CD14-positive monocyte (primary cell): ENCODE data around the gene MTUS2. TPM values are rescaled to one million over a fixed set of nuclear protein-coding genes. Genes with fewer than 3 reads are reported as not detected.

Experiments used
- DNase-seq, 3 donors: peaks; one replicate each; pipeline ENCODE4 v3.0.0-alpha.2; 2011 to 2022
- H2AFZ ChIP-seq: 2 replicates; pipeline ENCODE4 v1.6.0; 2012; ENCODE audit warnings: mild to moderate bottlenecking, low read depth, low read length, inconsistent platforms; ENCODE audit not compliant: insufficient read depth, poor library complexity, severe bottlenecking
- H3K27ac ChIP-seq, 2 donors: 1 replicate in 1 of 2; 2 replicates in 1 of 2; pipeline ENCODE4 v1.5.1; 2012 to 2013; ENCODE audit warnings: low read length in 2 of 2, control low read depth in 1 of 2, inconsistent platforms in 1 of 2, low read depth in 1 of 2, mild to moderate bottlenecking in 1 of 2
- H3K27me3 ChIP-seq, 2 donors: one replicate each; pipeline versions ENCODE4 v1.6.0 to v1.6.1; 2011 to 2013; ENCODE audit warnings: low read length in 2 of 2; ENCODE audit not compliant: control insufficient read depth in 2 of 2, insufficient read depth in 2 of 2
- H3K36me3 ChIP-seq, 2 donors: replicated peaks in 1 of 2; 1 replicate in 1 of 2; 2 replicates in 1 of 2; pipeline versions ENCODE4 v1.5.1 to v1.6.1; 2012 to 2013; ENCODE audit warnings: low read length in 2 of 2, control low read depth in 1 of 2, inconsistent platforms in 1 of 2, mild to moderate bottlenecking in 1 of 2; ENCODE audit not compliant: insufficient read depth in 2 of 2, control insufficient read depth in 1 of 2
- H3K4me1 ChIP-seq, 2 donors: 1 replicate in 1 of 2; 2 replicates in 1 of 2; pipeline versions ENCODE4 v1.5.1 to v1.6.1; 2012 to 2013; ENCODE audit warnings: low read length in 2 of 2, control low read depth in 1 of 2, inconsistent platforms in 1 of 2, mild to moderate bottlenecking in 1 of 2, moderate library complexity in 1 of 2; ENCODE audit not compliant: insufficient read depth in 2 of 2, control insufficient read depth in 1 of 2
- H3K4me2 ChIP-seq: replicated peaks from 2 replicates; pipeline ENCODE3; 2012; ENCODE audit warnings: low read length, moderate library complexity, mild to moderate bottlenecking; ENCODE audit not compliant: poor library complexity, severe bottlenecking; ENCODE audit errors: extremely low read depth
- H3K4me3 ChIP-seq, 3 experiments: fragments of 200-600 bp in 1 of 3; sonication (generic) in 1 of 3; replicated peaks in 1 of 3; 1 replicate in 2 of 3; 2 replicates in 1 of 3; pipeline ENCODE4 v1.5.1; 2011 to 2013; ENCODE audit warnings: low read length in 3 of 3, mild to moderate bottlenecking in 3 of 3, control low read depth in 2 of 3, low read depth in 2 of 3, inconsistent platforms in 1 of 3, moderate library complexity in 1 of 3
- H3K79me2 ChIP-seq: 2 replicates; pipeline ENCODE4 v1.6.0; 2012; ENCODE audit warnings: mild to moderate bottlenecking, control low read depth, inconsistent platforms, low read length, moderate library complexity; ENCODE audit not compliant: insufficient read depth
- H3K9ac ChIP-seq: 2 replicates; pipeline ENCODE4 v1.6.0; 2017; ENCODE audit warnings: low read length, mild to moderate bottlenecking; ENCODE audit not compliant: insufficient read depth, poor library complexity, severe bottlenecking
- H3K9me3 ChIP-seq, 2 donors: replicated peaks in 1 of 2; 1 replicate in 1 of 2; 2 replicates in 1 of 2; pipeline versions ENCODE4 v1.5.1 to v1.6.1; 2012 to 2013; ENCODE audit warnings: low read length in 2 of 2, control low read depth in 1 of 2; ENCODE audit not compliant: control insufficient read depth in 1 of 2, insufficient read depth in 1 of 2
- H4K20me1 ChIP-seq: 2 replicates; pipeline ENCODE4 v1.6.0; 2012; ENCODE audit warnings: mild to moderate bottlenecking, low read length, control low read depth, moderate library complexity; ENCODE audit not compliant: insufficient read depth
- H3K27ac Mint-ChIP-seq, 7 donors: one replicate each; pipeline ENCODE4 v1.8.0; 2020; ENCODE audit warnings: mild to moderate bottlenecking in 7 of 7, mixed read lengths in 7 of 7, moderate library complexity in 6 of 7, inconsistent platforms in 2 of 7
- H3K27me3 Mint-ChIP-seq, 3 donors: one replicate each; pipeline ENCODE4 v1.8.0; 2021 to 2022; ENCODE audit warnings: low read depth in 3 of 3, mild to moderate bottlenecking in 3 of 3, mixed read lengths in 3 of 3, moderate library complexity in 3 of 3, inconsistent platforms in 1 of 3
- H3K36me3 Mint-ChIP-seq, 2 donors: one replicate each; pipeline ENCODE4 v1.8.0; 2020; ENCODE audit warnings: mixed read lengths in 2 of 2, inconsistent platforms in 1 of 2, mild to moderate bottlenecking in 1 of 2
- H3K4me1 Mint-ChIP-seq: one replicate; pipeline ENCODE4 v1.8.0; 2020; ENCODE audit warnings: mild to moderate bottlenecking, mixed read lengths
- H3K4me3 Mint-ChIP-seq, 2 donors: one replicate each; pipeline ENCODE4 v1.8.0; 2020; ENCODE audit warnings: mild to moderate bottlenecking in 2 of 2, mixed read lengths in 2 of 2, moderate library complexity in 1 of 2
- H3K9me3 Mint-ChIP-seq, 7 donors: one replicate each; pipeline ENCODE4 v1.8.0; 2020 to 2022; ENCODE audit warnings: mixed read lengths in 7 of 7, mild to moderate bottlenecking in 6 of 7, moderate library complexity in 6 of 7, inconsistent platforms in 2 of 7
- WGBS: methylation state at CpG from one replicate; pipeline ENCODE4 v1.1.5; 2013; ENCODE audit warnings: missing lambda C conversion rate; ENCODE audit not compliant: insufficient coverage; 5-methylcytosine and 5-hydroxymethylcytosine counted together
- intact Hi-C, 2 donors: fragments of 100-400 bp; cut with micrococcal nuclease; formaldehyde crosslinking; loops; one replicate each; pipeline versions ENCODE4 v1.15.0 to v1.15.1; 2023
- polyA plus RNA-seq, 3 donors: library from polyadenylated mRNA; depleted of rRNA in 1 of 3; unstranded in 2 of 3; stranded (reverse) in 1 of 3; fragments of 300-500 nt in 2 of 3; fragments of >200 nt in 1 of 3; fragmentation: Illumina TruSeq in 2 of 3; gene quantifications; 1 replicate in 2 of 3; 2 replicates in 1 of 3; pipeline ENCODE4 v1.2.3, GENCODE V29; 2012 to 2021
- TF ChIP-seq, protein P1 (sequence below): fragments of 200-600 bp; IDR thresholded peaks from one replicate; pipeline ENCODE4 v1.8.0; 2022; ENCODE audit warnings: antibody characterized with exemption, mild to moderate bottlenecking

Gene MTUS2
- polyA plus RNA-seq, 3 donors: 0.04 TPM; not detected in 2

DNA sequence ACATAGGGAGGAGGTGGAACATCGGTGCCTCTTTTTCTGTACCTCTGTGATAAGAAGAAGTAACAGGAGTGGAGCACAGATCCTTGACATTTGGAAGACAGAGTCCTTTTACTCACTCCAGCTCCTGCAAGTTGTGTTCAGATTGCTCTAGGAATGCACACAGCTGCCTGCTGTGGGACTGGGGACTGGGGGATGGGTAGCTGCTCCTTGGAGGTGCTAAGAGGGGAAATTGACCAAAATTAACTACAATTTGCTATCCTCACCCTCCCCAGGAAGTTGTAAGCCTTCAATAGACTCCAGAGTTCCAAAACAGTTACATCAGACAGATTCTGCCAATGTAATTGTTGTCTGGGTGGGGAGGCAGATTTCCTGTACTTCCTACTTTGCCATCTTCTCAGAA, 317.9 kb downstream of the MTUS2 start:
- intact Hi-C loops: no loop called here
- H3K9ac ChIP-seq: no peak overlapping the region
- WGBS: no CpG with 5 or more reads among the region's 1 CpG

DNA sequence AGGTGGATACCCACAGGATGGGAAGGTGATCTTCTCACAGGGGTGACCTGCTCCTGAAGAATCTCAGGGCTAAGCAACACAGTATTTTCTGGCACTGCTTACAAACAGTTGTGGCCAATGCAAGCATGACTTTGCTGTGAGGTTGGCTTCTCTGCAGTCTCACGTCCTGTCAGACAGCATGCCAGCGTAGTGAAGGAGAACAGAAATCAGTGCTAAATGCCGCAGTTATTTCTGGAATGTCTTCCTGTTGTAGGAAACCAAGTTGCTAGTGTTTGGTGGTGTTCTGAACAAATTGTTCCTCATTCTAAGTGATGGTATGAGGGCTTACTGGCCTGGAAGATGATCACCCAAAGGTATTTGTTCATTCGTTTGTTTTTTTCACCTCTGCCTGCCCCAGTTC, 320.1 kb downstream of the MTUS2 start:
- H3K27ac Mint-ChIP-seq: no peak overlapping the region
- Histone ChIP-seq H3K4me1 (no peaks in the 10 kb centered on the region), H3K79me2 (no peaks in the 10 kb centered on the region), H3K36me3 (no peaks in the 10 kb centered on the region), H2AFZ (no peak overlapping the region), H3K4me2 (no peak overlapping the region), H4K20me1 (no peaks in the 10 kb centered on the region), H3K9ac (no peak overlapping the region), H3K27me3 (no peaks in the 10 kb centered on the region), H3K9me3 (peaks cover 3 to 7% of the 10 kb centered on the region in 2 donors), H3K27ac (no peak overlapping the region), H3K4me3 (no peak overlapping the region)
- TF ChIP-seq, protein P1, sequence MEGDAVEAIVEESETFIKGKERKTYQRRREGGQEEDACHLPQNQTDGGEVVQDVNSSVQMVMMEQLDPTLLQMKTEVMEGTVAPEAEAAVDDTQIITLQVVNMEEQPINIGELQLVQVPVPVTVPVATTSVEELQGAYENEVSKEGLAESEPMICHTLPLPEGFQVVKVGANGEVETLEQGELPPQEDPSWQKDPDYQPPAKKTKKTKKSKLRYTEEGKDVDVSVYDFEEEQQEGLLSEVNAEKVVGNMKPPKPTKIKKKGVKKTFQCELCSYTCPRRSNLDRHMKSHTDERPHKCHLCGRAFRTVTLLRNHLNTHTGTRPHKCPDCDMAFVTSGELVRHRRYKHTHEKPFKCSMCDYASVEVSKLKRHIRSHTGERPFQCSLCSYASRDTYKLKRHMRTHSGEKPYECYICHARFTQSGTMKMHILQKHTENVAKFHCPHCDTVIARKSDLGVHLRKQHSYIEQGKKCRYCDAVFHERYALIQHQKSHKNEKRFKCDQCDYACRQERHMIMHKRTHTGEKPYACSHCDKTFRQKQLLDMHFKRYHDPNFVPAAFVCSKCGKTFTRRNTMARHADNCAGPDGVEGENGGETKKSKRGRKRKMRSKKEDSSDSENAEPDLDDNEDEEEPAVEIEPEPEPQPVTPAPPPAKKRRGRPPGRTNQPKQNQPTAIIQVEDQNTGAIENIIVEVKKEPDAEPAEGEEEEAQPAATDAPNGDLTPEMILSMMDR: no peak
- 16% methylated on average over 3 of the region's 4 CpGs for WGBS
- peaks cover 5 to 20% (median 12%) of the 10 kb centered on the region in 7 donors for H3K9me3 Mint-ChIP-seq
- intact Hi-C loops: no loop called here
- no peaks in the 10 kb centered on the region for H3K36me3 Mint-ChIP-seq
- H3K27me3 Mint-ChIP-seq: peaks cover 0 to 3% (median 2%) of the 10 kb centered on the region in 3 donors
- H3K4me3 Mint-ChIP-seq: no peak overlapping the region
- no peak for DNase-seq
- no peaks in the 10 kb centered on the region for H3K4me1 Mint-ChIP-seq

More for the DNA sequence above, 317.9 kb downstream of the MTUS2 start:
- H3K36me3 Mint-ChIP-seq: no peaks in the 10 kb centered on the region
- H4K20me1 ChIP-seq: no peaks in the 10 kb centered on the region
- peaks cover 5 to 19% (median 15%) of the 10 kb centered on the region in 7 donors for H3K9me3 Mint-ChIP-seq
- peaks cover 0 to 3% (median 2%) of the 10 kb centered on the region in 3 donors for H3K27me3 Mint-ChIP-seq
- H3K27me3 ChIP-seq: no peaks in the 10 kb centered on the region
- TF ChIP-seq, protein P1: no peak
- no peak for DNase-seq
- no peaks in the 10 kb centered on the region for H3K36me3 ChIP-seq
- no peak overlapping the region for H3K27ac Mint-ChIP-seq
- peaks cover 3 to 7% of the 10 kb centered on the region in 2 donors for H3K9me3 ChIP-seq
- H3K4me1 Mint-ChIP-seq: no peaks in the 10 kb centered on the region
- H3K4me3 ChIP-seq: no peak overlapping the region
- H3K4me2 ChIP-seq: no peak overlapping the region
- H3K79me2 ChIP-seq: no peaks in the 10 kb centered on the region
- no peak overlapping the region for H3K4me3 Mint-ChIP-seq
- no peak overlapping the region for H3K27ac ChIP-seq
- no peak overlapping the region for H2AFZ ChIP-seq
- no peaks in the 10 kb centered on the region for H3K4me1 ChIP-seq
